Tibial nerve (tissue), 4 donors: ENCODE measurements around the gene SCN2B. TPM values are rescaled to one million over a fixed set of nuclear protein-coding genes. Genes with fewer than 3 reads are reported as not detected.
A peak's percentile ranks its signal among the peaks of the same experiment; 100 is the strongest.

Experiments used
- DNase-seq, 2 donors: peaks; one replicate each; pipeline ENCODE4 v3.0.0-alpha.2; 2019; ENCODE audit warnings: low spot score in 2 of 2
- H3K27ac ChIP-seq, 4 donors: fragments of 200-600 bp; sonication (generic) in 3 of 4; one replicate each; pipeline ENCODE4 v1.5.1; 2017 to 2019; ENCODE audit warnings: mild to moderate bottlenecking in 1 of 4
- H3K27me3 ChIP-seq, 2 donors: fragments of 200-600 bp; sonication (generic) in 1 of 2; one replicate each; pipeline versions ENCODE4 v1.5.1 to v1.6.0; 2017 to 2019
- H3K36me3 ChIP-seq, 3 donors: fragments of 200-600 bp; sonication (generic); one replicate each; pipeline ENCODE4 v1.5.1; 2018 to 2019
- H3K4me1 ChIP-seq, 4 donors: fragments of 200-600 bp; sonication (generic) in 3 of 4; one replicate each; pipeline ENCODE4 v1.5.1; 2017 to 2019
- H3K4me3 ChIP-seq, 4 donors: fragments of 200-600 bp; sonication (generic) in 3 of 4; one replicate each; pipeline ENCODE4 v1.5.1; 2017 to 2019; ENCODE audit warnings: mild to moderate bottlenecking in 1 of 4, moderate library complexity in 1 of 4
- H3K9me3 ChIP-seq, 4 donors: fragments of 200-600 bp; sonication (generic) in 3 of 4; one replicate each; pipeline ENCODE4 v1.5.1; 2017 to 2019
- CTCF ChIP-seq, 5 experiments: fragments of 200-600 bp in 3 of 5; fragments of 450-650 bp in 2 of 5; sonication (generic) in 3 of 5; IDR thresholded peaks; one replicate each; pipeline ENCODE4 v1.5.1; 2016 to 2019; ENCODE audit warnings: antibody characterized with exemption in 5 of 5, mild to moderate bottlenecking in 3 of 5, moderate library complexity in 2 of 5
- EP300 ChIP-seq, 2 donors: sonication (generic); formaldehyde crosslinking; IDR thresholded peaks; one replicate each; pipeline ENCODE4 v1.6.1; 2017; ENCODE audit warnings: antibody characterized with exemption in 2 of 2, mild to moderate bottlenecking in 1 of 2
- POLR2A ChIP-seq, 2 donors: fragments of 450-650 bp; IDR thresholded peaks; one replicate each; pipeline ENCODE4 v1.6.1; 2017; ENCODE audit warnings: antibody characterized with exemption in 2 of 2, mild to moderate bottlenecking in 2 of 2, moderate library complexity in 2 of 2
- WGBS, 2 donors: methylation state at CpG; one replicate each; pipeline ENCODE4 v1.1.5; 2018; 5-methylcytosine and 5-hydroxymethylcytosine counted together
- total RNA-seq, 4 donors: library from RNA; depleted of rRNA; stranded (reverse); fragments of >200 nt; gene quantifications; one replicate each; pipeline ENCODE4 v1.1.0, GENCODE V29; 2016

SCN2B gene
- total RNA-seq, 4 donors from 2014 or later = 0.78 to 1.3 (median 0.87) TPM; not detected in 1

- no peak for DNase-seq
- 6 to 7% methylated on average over 21 of the region's 21 CpGs for WGBS, 2 donors
- Histone ChIP-seq H3K9me3 (no peaks in the 10 kb centered on the region), H3K36me3 (no peaks in the 10 kb centered on the region), H3K4me1 (peaks cover 0 to 24% (median 11%) of the 10 kb centered on the region in 4 donors), H3K4me3 (no peak overlapping the region), H3K27ac (no peak overlapping the region), H3K27me3 (peaks cover 0 to 76% of the 10 kb centered on the region in 2 donors)
- TF ChIP-seq EP300 (IDR thresholded peaks at IDR 0.05) = no peak
- no peak for TF ChIP-seq CTCF (IDR thresholded peaks at IDR 0.05)
- TF ChIP-seq POLR2A (IDR thresholded peaks at IDR 0.05) = no peak
These were observed 19.8 kb downstream of the SCN2B start for GRCh38 chr11:118156531-118157185.

GRCh38 chr11:118155776-118156530 lies 20.5 kb downstream of the SCN2B start:
- H3K9me3 ChIP-seq = no peaks in the 10 kb centered on the region
- DNase-seq = no peak
- no peak overlapping the region for H3K4me3 ChIP-seq
- peaks cover 0 to 81% of the 10 kb centered on the region in 2 donors for H3K27me3 ChIP-seq
- no peak overlapping the region for H3K27ac ChIP-seq
- H3K36me3 ChIP-seq = no peaks in the 10 kb centered on the region
- 27 to 34% methylated on average over 11 of the region's 11 CpGs for WGBS, 2 donors
- no peak for TF ChIP-seq POLR2A (IDR thresholded peaks at IDR 0.05)
- TF ChIP-seq EP300 (IDR thresholded peaks at IDR 0.05) = no peak
- no peak for TF ChIP-seq CTCF (IDR thresholded peaks at IDR 0.05)
- H3K4me1 ChIP-seq = peaks cover 0 to 26% (median 11%) of the 10 kb centered on the region in 4 donors

GRCh38 chr11:118154641-118155040 lies 21.8 kb downstream of the SCN2B start:
- no peak for DNase-seq
- Histone ChIP-seq H3K4me1 (peaks cover 0 to 26% (median 11%) of the 10 kb centered on the region in 4 donors), H3K27me3 (peaks cover 0 to 81% of the 10 kb centered on the region in 2 donors), H3K9me3 (no peaks in the 10 kb centered on the region), H3K36me3 (no peaks in the 10 kb centered on the region), H3K4me3 (no peak overlapping the region), H3K27ac (no peak overlapping the region)
- WGBS, 2 donors = 85 to 94% methylated on average over 1 of the region's 1 CpG
- no peak for TF ChIP-seq CTCF (IDR thresholded peaks at IDR 0.05)
- no peak for TF ChIP-seq EP300 (IDR thresholded peaks at IDR 0.05)
- no peak for TF ChIP-seq POLR2A (IDR thresholded peaks at IDR 0.05)

- Histone ChIP-seq H3K4me1 (peaks cover 0 to 26% (median 11%) of the 10 kb centered on the region in 4 donors), H3K9me3 (no peaks in the 10 kb centered on the region), H3K4me3 (no peak overlapping the region), H3K27me3 (peaks cover 0 to 78% of the 10 kb centered on the region in 2 donors), H3K27ac (no peak overlapping the region), H3K36me3 (no peaks in the 10 kb centered on the region)
- TF ChIP-seq POLR2A (IDR thresholded peaks at IDR 0.05) = no peak
- TF ChIP-seq CTCF (IDR thresholded peaks at IDR 0.05) = no peak
- no peak for TF ChIP-seq EP300 (IDR thresholded peaks at IDR 0.05)
- no peak for DNase-seq
- 70 to 86% methylated on average over 11 of the region's 11 CpGs for WGBS, 2 donors
These were observed 22.5 kb downstream of the SCN2B start for GRCh38 chr11:118153976-118154375.

GRCh38 chr11:118153516-118153915 lies 22.9 kb downstream of the SCN2B start:
- Histone ChIP-seq H3K36me3 (no peaks in the 10 kb centered on the region), H3K27ac (no peak overlapping the region), H3K4me1 (peaks cover 0 to 26% (median 11%) of the 10 kb centered on the region in 4 donors), H3K9me3 (no peaks in the 10 kb centered on the region), H3K4me3 (peak overlapping the region in 2 of 4 donors; percentile 45 to 57), H3K27me3 (peaks cover 0 to 78% of the 10 kb centered on the region in 2 donors)
- 18 to 27% methylated on average over 16 of the region's 16 CpGs for WGBS, 2 donors
- TF ChIP-seq POLR2A (IDR thresholded peaks at IDR 0.05) = no peak
- TF ChIP-seq EP300 (IDR thresholded peaks at IDR 0.05) = no peak
- TF ChIP-seq CTCF (IDR thresholded peaks at IDR 0.05) = no peak
- no peak for DNase-seq
